ENCODE measurements around the gene ALPL. TPM values are rescaled to one million over a fixed set of nuclear protein-coding genes. Genes with fewer than 3 reads are reported as not detected.

The ALPL gene
- total RNA-seq, 6 donors from 2014 or later, result 72.3 to 327 (median 182) TPM

DNA sequence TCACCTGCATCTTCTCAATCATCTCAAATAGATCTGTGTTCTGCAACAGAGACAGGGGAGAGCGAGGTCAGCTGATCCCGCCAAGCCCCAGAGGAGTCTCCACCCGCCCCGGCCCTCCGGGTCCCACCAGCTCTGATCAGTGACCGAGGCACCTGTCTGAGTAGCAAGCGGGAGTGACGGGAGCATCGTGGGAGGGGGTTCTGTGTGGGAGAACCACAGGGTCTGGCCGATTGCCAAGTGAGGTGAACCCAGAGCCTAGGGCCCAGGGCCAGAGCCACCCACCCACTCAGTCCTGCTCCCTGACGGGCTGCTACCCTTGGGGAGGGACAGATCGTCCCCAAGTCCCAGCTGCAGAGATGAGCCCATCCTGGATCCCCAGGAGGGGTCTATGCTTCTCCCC is 110.8 kb downstream of the ALPL start:
- Histone ChIP-seq H3K9me3 (no peaks in the 10 kb centered on the region), H3K36me3 (no peaks in the 10 kb centered on the region), H3K27ac (no peak overlapping the region), H3K4me3 (peak overlapping the region in 3 of 4 donors; percentile 56 to 58 (median 56)), H3K27me3 (peaks cover 0 to 4% (median 2%) of the 10 kb centered on the region in 4 donors), H3K4me1 (peaks cover 4 to 39% (median 23%) of the 10 kb centered on the region in 4 donors)
- DNase-seq, result no peak
- TF ChIP-seq POLR2A (IDR thresholded peaks at IDR 0.05), result no peak
- TF ChIP-seq, protein P1, sequence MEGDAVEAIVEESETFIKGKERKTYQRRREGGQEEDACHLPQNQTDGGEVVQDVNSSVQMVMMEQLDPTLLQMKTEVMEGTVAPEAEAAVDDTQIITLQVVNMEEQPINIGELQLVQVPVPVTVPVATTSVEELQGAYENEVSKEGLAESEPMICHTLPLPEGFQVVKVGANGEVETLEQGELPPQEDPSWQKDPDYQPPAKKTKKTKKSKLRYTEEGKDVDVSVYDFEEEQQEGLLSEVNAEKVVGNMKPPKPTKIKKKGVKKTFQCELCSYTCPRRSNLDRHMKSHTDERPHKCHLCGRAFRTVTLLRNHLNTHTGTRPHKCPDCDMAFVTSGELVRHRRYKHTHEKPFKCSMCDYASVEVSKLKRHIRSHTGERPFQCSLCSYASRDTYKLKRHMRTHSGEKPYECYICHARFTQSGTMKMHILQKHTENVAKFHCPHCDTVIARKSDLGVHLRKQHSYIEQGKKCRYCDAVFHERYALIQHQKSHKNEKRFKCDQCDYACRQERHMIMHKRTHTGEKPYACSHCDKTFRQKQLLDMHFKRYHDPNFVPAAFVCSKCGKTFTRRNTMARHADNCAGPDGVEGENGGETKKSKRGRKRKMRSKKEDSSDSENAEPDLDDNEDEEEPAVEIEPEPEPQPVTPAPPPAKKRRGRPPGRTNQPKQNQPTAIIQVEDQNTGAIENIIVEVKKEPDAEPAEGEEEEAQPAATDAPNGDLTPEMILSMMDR (IDR thresholded peaks at IDR 0.05), result no peak
- no peak for TF ChIP-seq EP300 (IDR thresholded peaks at IDR 0.05)
- no peak for TF ChIP-seq POLR2AphosphoS5 (IDR thresholded peaks at IDR 0.05)
- WGBS, 2 donors, result 71% methylated on average over 12 of the region's 12 CpGs; no CpG with 5 or more reads in 1 of the 2 donors
- ATAC-seq (ENCODE audit: low FRiP score in 2 of 2), result no peak

DNA sequence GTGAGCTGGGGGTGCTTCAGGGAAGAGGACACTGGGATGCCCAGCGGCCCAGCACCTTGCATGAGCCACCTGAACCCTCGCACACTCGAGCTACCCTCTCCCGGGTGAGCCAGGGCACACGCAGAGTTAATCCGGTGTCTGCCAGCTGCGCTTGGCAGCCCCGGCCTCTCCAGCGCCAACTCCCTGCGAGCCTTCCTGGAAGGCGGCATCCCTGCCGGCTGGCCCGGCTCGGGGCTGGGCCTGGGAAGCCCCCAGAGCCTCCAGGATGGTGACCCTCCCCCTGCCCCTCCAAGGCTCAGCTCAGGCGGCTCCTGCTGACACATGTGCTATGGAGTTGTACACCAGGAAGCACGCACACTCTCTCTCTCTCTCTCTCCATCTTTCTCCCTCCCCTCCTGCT is 111.3 kb downstream of the ALPL start:
- WGBS, 2 donors, result 25 to 42% methylated on average over 7 to 11 of the region's 16 CpGs
- Histone ChIP-seq H3K27ac (no peak overlapping the region), H3K4me3 (peak overlapping the region in 3 of 4 donors; percentile 56 to 58 (median 56)), H3K36me3 (no peaks in the 10 kb centered on the region), H3K9me3 (no peaks in the 10 kb centered on the region), H3K27me3 (peaks cover 0 to 4% (median 2%) of the 10 kb centered on the region in 4 donors), H3K4me1 (peaks cover 4 to 44% (median 23%) of the 10 kb centered on the region in 4 donors)
- DNase-seq, result no peak
- no peak for TF ChIP-seq EP300 (IDR thresholded peaks at IDR 0.05)
- TF ChIP-seq POLR2AphosphoS5 (IDR thresholded peaks at IDR 0.05), result no peak
- TF ChIP-seq POLR2A (IDR thresholded peaks at IDR 0.05), result no peak
- TF ChIP-seq, protein P1 (IDR thresholded peaks at IDR 0.05), result no peak
- ATAC-seq (ENCODE audit: low FRiP score in 2 of 2), result no peak

DNA sequence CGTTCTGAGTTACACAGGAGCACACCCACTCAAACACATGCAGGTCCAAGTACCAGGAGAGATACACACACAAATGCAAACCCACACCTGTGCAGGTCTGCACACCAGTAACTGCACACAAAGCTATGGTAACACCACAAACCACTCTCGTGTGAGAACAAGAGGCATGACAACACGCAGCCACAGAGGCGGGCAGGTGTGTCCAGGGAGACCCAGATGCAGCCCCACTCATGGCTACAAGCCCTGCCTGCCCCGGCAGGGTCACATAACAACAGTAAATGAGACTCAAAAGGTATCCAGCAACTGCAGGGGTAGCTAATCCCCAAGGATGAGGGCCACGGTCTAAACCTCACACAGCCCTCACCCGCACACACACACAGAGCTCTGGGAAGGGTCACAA is 111.8 kb downstream of the ALPL start:
- H3K27ac ChIP-seq, result no peak overlapping the region
- H3K36me3 ChIP-seq, result no peaks in the 10 kb centered on the region
- WGBS, 2 donors, result 62 to 63% methylated on average over 4 to 7 of the region's 7 CpGs
- TF ChIP-seq POLR2AphosphoS5 (IDR thresholded peaks at IDR 0.05) (no peak), EP300 (IDR thresholded peaks at IDR 0.05) (no peak)
- no peak for DNase-seq
- no peak for ATAC-seq (ENCODE audit: low FRiP score in 2 of 2)
- H3K27me3 ChIP-seq, result peaks cover 0 to 4% (median 2%) of the 10 kb centered on the region in 4 donors
- peaks cover 4 to 44% (median 23%) of the 10 kb centered on the region in 4 donors for H3K4me1 ChIP-seq
- no peaks in the 10 kb centered on the region for H3K9me3 ChIP-seq
- peak overlapping the region in 3 of 4 donors; percentile 56 to 58 (median 56) for H3K4me3 ChIP-seq

DNA sequence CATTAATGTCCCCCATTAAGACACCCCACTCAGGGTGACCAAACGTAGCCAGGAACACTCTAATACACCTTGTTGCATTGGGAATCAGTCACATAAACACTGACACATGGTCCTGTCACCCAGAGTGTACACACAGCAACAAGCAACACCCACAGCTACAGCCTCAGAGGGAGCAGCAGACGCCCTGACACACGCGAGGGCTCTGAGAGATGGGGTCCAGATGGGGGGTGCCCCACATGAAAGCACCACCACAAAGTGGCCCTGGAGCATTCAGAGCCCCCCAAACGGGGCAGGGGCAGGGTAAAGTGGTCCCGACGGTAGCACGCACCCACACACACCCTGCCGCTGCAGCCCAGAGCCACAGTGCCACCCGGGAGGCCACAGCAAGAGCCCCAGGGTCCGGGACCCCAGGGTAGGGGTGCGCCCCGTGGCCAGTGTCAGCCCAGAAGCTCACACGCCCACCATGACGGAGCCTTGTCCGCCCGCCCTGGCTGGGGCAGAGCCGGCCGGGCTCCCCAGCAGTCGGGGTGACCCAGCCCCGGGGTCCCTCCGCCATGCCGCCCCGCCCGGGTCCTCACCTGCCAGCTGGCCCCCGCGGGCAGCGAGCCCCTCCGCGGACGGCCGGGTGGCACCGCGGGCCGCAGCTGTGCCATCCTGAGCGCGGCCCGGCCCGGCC is 112.7 kb downstream of the ALPL start:
- Histone ChIP-seq H3K27me3 (peaks cover 0 to 4% (median 2%) of the 10 kb centered on the region in 4 donors), H3K36me3 (no peaks in the 10 kb centered on the region), H3K4me3 (peak overlapping the region in 3 of 4 donors; percentile 56 to 58 (median 56)), H3K9me3 (no peaks in the 10 kb centered on the region), H3K4me1 (peaks cover 4 to 44% (median 23%) of the 10 kb centered on the region in 4 donors), H3K27ac (peak overlapping the region in 2 of 4 donors; percentile 60 to 71)
- ATAC-seq (ENCODE audit: low FRiP score in 2 of 2) (no peak), DNase-seq (no peak)
- WGBS, 2 donors, result 15 to 33% methylated on average over 7 to 8 of the region's 39 CpGs
- TF ChIP-seq, protein P1 (IDR thresholded peaks at IDR 0.05), result no peak
- TF ChIP-seq POLR2A (IDR thresholded peaks at IDR 0.05), result no peak
- TF ChIP-seq EP300 (IDR thresholded peaks at IDR 0.05), result no peak
- no peak for TF ChIP-seq POLR2AphosphoS5 (IDR thresholded peaks at IDR 0.05)

DNA sequence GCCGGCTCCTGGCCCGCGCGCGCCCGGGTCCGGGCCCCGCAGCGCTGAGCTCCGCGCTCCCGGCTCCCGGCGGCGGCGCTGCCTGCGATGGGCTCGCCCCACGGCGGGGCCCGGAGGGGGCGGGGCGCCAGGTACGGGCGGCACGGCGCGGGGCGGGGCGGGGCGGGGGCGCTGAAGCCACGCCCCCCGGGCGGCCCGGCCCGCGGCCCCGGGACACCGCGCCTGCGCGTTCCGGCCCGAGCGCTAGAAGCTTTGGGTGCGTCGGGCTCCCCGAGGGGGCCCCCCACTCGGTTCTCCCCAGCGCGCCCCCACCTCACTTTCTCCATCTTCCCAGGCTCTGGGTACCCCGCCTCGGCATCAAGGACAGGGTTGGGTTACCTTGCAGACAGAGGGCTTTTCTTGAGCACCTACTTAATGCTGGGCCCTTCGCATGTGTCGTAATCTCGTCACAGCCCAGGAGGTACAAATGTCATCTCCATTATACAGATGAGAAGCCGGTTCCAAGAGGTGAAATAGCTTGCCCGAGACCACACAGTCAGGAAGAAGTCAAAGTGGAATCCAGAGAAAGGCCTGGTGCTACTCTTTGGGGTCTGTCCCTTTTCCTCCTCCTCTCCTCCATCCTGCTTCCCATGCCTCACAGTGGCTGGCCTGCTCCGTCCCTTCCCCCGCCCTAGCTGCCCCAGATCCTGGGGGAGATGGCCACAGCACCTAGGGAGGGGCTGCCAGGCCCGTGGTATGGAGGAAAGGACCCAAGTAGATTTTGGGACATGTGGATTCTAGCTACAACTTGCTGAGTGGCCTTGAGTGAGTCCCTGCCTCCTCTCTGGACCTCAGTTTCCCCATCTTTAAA is 113.5 kb downstream of the ALPL start:
- peak overlapping the region in 3 of 4 donors; percentile 56 to 58 (median 56) for H3K4me3 ChIP-seq
- WGBS, 2 donors, result 26 to 39% methylated on average over 8 to 15 of the region's 62 CpGs
- H3K36me3 ChIP-seq, result no peaks in the 10 kb centered on the region
- DNase-seq (peak; percentile 65 to 93), ATAC-seq (ENCODE audit: low FRiP score in 2 of 2) (peak in 1 of 2 donors; percentile 16)
- peaks cover 4 to 44% (median 23%) of the 10 kb centered on the region in 4 donors for H3K4me1 ChIP-seq
- H3K27me3 ChIP-seq, result peaks cover 0 to 4% (median 2%) of the 10 kb centered on the region in 4 donors
- peak overlapping the region; percentile 43 to 83 (median 66) for H3K27ac ChIP-seq
- no peaks in the 10 kb centered on the region for H3K9me3 ChIP-seq
- TF ChIP-seq EP300 (IDR thresholded peaks at IDR 0.05) (no peak), POLR2A (IDR thresholded peaks at IDR 0.05) (peak in 1 of 4 donors; percentile 40)
- TF ChIP-seq, protein P1 (IDR thresholded peaks at IDR 0.05), result no peak

Measured in upper lobe of left lung (tissue), 6 donors.